GDM1 (cell line): ENCODE measurements around the gene CHMP4B.
"Not testable (repeated sequence)": the region's sequence is repeated elsewhere in the genome, so short reads cannot be mapped to it uniquely, and the experiment has no call there.

Source experiments
- DNase-seq: peaks from one replicate; lab custom pipeline; 2025; lab: John Stamatoyannopoulos, UW

The CHMP4B gene

DNA sequence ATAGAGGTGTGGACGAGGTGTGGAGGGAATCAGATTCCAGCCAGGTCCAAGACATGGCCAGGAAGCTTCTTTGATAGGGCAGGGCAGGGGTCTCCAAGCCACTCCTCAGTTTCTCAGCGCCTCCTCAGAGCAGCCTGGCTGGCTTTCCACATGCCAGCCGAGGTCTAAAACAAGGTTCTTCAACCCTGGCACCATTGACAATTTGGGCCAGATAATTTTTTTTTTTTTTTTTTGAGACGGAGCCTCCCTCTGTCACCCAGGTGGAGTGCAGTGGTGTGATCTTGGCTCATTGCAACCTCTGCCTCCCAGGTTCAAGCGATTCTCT is 21.3 kb upstream of the CHMP4B start:
- DNase-seq: no peak

DNA sequence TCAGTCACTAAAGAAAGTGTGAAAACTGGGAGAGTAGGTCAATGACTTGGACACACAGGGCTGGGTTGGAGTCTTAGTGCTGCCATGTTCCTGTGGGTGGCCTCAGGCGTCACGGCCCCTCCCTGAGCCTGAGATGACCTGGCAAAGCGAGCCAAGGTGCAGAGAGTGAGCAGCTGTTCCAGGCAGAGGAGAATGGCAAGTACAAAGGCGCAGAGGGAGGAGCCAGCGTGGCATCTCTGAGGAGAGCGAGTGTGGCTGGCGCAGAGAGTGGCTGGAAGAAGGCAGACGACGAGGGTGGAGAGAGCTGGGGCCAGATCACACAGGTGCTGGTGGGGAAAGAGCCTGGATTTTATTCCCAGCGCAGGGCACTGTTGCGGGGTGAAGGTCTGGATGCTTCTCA is 20.6 kb upstream of the CHMP4B start:
- no peak for DNase-seq

DNA sequence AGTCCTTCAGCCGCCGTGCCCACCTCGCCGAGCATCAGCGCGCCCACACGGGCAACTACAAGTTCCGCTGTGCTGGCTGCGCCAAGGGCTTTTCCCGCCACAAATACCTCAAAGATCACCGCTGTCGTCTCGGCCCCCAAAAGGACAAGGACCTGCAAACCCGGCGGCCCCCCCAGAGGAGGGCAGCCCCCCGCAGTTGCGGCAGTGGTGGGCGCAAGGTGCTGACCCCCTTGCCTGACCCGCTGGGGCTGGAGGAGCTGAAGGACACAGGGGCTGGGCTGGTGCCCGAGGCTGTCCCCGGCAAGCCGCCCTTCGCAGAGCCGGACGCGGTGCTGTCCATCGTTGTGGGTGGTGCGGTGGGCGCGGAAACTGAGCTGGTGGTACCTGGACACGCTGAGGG is 20.1 kb upstream of the CHMP4B start:
- no peak for DNase-seq

DNA sequence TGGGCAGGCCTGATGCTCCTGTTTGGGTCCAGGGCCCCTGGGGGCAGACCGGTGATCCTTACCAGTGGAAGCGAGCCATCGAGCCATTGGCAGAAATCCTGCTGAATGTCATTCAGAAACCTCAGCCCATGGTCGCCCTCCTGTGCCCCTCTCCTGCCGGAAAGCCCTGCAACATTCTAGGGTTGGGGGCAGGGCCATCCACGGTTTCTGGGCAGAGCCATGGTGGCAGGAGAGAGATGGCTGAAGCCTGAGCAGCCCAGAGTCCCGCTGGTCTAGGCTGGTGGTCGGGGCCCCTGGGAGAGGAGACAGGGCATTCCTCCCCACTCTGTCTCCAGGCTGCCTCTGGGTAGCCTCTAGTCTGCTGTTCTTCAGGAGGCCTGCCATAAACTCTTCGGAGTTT is 19.6 kb upstream of the CHMP4B start:
- DNase-seq: no peak

DNA sequence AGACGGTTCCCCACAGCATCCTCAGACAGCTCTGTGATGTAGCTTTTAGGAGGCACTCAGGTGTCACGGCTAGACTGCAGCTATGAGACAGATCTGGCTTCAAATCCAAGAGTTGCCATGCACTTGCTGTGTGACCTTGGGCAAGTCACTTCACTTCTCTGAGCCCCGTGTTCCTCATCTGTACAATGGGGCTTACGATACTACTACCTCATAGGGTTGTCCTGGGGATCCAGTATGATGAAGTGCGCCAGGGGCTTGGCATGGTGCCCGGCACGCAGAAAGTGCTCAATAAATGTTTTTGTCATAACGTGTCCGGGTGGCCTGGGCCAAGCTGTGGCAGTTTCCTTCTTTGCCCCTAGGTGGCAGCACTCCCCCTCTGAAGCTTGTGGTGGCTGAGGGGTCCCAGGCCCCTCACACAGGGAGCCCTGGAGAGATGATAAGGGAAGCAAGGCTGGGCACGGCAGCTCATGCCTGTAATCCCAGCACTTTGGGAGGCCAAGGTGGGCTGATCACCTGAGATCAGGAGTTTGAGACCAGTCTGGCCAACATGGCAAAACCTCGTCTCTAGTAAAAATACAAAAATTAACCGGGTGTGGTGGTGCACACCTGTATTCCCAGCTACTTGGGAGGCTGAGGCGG is 19.1 kb upstream of the CHMP4B start:
- DNase-seq: no peak

DNA sequence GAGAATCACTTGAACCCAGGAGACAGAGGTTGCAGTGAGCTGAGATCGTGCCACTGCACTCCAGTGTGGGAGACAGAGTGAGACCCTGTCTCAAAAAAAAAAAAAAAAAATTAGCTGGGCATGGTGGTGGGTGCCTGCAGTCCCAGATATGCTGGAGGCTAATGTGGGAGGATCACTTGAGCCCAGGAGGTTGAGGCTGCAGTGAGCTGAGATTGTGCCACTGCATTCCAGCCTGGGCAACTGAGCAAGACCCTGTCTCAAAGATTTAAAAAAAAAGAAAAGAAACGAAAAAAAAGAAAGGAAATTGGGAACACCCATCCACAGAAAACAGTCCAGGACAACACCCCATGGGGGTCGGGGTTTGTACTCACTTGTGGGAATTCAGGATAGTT is 18.6 kb upstream of the CHMP4B start:
- not testable (repeated sequence) for DNase-seq

DNA sequence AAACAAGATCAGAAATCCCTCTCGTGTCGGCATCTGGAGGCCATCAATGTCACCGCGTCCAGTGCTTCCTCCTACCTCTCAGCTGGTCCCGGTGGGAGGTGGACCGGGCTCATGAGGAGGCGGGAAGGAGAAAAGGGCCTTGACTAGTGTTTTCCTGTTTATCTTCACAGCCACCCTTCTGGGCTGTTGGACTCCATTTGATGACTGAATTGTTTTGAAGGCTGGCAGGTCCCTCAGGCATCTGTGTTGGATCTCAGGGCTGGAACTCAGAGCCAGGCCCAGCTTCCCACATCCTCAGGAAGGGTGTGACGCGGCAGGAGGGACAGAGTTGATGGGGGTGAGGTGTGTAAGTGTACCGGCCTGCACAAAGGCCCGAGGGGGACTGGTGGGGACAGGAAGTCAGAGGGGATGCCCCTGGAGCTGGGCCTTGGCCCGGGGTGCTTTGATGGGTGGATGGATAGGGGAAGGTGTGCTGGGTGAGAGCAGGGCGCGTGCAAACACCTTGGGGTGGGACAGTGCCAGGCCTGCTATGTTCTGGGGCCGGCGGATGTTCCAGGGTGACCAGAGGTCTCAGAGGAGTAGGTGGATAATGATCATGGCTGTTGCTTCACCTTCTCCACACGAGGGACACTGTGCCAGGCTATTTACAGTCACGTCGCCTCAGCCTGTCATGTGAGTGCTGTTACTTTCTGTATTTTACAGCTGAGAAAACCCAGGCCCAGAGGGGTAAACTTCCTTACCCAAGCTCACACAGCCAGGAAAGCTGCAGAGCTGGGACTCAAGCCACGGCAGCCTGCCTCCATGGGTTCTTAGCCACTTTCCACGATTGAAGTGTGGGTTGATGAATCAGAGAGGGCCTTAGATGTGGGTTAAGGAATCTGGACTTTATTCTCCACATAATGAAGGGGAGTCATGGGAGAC is 17.9 kb upstream of the CHMP4B start:
- DNase-seq: no peak

DNA sequence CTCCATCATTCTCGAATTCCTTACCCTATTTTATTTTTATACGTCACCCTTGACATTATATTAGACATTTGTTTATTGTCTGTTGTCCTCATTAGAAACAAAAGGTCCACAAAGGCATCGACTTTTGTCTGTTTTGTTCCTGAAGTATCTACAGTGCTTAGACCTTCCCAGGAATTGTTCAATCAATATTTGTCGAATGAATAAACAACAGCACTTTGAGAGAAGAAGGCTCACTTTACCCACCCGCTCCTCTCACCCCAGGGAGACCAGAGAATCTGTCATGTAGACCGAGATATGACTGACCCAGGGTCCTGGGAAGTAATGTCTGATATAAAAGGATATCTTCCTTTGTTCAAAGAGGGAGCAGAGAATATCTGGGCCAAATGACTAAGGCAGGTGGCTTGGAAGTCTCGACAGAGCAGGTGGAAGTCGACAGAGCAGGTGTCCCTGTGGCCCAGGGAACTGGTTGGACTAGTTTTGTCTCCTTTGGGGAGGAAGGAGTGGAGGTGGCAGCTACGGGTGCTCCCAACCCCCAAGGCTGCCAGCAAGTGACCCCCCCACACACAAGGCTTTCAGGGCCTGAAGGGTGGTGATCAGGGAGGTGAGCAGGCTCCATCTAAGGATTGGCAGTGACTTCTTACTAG is 14.8 kb upstream of the CHMP4B start:
- DNase-seq: no peak

DNA sequence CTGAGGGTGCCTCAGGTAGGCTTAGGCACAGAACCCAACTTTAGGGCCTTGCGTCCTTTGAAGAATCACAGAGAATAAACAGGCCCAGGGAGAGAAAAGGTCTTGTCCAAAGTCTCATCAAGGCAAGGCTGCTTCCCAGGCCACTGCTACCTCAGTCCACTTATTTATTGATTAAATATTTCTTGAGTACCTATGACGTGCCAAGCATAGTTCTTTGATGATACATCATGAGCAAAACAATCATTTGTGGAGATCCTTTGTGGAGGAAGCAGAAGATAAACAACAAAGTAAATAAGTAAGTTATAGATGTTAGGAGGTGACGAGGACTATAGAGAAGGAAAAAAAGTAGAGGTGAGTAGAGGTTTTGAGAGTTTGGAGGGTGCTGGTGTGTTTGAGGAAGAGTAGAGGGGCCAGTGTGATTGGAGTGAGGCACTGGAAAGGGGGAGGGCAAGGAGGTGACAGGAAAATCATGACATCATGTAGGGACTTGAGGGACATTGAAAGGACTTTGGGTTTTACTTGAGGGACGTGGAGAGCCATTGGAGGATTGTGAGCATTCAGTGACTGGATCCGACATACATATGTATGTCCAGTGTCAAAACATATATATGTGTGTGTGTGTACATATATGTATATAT is 14.1 kb upstream of the CHMP4B start:
- DNase-seq: no peak

DNA sequence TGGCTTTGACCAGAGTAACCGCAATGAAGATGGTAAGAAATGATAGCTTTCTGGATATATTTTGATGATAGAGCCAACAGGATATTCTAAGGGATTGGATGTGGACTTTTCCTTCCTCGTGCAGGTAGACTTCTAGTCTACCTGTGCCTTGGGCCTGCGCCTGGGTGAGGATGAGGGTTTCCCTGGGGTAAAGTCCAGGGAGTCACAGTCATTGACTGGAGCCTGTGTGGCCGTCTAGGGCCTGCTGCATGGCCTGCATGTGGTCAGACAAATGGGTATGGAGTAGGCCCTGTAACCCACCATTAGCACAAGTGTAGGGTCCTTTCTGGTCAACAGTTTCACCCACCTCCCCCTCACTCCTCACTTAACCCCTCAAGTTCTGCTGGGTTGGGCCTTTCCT is 12.7 kb upstream of the CHMP4B start:
- no peak for DNase-seq

DNA sequence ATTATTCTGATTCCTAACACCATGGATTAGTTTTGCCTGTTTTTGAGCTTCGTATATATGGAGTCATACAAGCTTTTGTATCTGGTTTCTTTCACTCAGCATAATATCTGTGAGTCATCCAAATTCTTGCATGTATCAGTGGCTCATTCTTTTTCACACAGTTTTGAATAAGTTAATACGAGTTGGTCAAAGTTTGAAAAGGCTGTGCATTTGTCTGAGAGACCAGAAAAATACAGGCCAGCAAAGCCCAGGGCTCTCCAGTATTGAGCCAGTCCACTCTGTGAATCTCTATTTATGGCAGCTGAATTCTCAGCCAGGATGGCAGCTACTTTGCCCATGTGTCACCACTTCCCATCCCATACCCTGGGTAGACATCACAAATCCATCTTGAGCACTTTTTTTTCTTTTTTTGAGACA is 7.2 kb upstream of the CHMP4B start:
- no peak for DNase-seq

DNA sequence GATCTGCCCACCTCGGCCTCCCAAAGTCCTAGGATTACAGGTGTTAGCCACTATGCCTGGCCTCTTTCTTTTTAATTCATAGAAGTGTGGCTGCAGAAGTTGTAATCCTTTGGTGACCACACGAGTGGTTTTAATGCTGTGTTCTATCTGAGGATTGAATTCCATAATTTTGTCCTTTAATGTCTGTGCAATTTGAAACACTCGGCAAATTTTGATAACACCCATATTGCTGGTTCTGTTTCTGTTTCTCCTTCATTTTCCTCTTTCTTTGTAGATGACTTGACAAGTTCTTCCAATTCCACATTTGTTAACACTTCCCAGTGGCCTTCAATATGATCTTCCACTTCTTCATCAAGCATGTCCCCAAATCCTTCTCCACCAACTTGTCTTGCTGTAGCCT is 2.8 kb upstream of the CHMP4B start:
- no peak for DNase-seq

DNA sequence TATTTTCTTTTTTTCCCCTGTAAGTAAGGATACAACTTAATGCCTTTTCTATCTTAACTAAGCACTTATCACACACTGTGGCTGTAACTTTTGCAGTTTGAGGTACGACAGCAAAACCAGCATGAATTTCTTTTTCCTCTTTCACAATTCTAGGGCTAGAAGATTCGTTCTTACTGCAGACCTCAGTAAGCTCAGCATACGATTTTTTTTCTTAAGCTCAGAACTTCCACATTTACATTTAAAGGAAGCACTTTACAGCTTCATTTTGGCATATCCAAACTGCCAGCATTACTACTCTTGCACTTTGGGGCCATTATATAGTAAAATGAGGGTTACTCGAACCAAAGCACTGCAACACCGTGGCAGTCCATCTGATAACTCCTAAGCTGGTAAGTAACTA is 889 bp upstream of the CHMP4B start:
- no peak for DNase-seq

DNA sequence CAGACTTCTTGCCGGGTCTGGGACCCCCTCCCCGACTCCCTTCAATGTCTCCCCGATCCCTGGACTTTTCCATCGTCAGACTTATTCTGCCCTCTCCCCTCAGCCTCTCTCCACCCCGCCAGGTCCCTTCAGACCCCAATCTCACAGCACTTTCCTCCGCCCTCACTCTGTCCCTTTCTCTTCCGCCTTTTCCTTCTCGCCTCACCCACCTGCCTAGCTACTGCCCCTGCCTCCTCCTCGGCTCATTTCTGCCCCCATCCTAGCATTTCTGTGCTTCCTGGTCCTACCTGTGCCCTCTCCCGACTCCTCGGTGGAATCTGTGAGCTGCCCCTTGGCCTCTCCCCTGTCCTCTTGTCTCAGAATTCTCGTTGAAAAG is 616 bp downstream of the CHMP4B start:
- no peak for DNase-seq

DNA sequence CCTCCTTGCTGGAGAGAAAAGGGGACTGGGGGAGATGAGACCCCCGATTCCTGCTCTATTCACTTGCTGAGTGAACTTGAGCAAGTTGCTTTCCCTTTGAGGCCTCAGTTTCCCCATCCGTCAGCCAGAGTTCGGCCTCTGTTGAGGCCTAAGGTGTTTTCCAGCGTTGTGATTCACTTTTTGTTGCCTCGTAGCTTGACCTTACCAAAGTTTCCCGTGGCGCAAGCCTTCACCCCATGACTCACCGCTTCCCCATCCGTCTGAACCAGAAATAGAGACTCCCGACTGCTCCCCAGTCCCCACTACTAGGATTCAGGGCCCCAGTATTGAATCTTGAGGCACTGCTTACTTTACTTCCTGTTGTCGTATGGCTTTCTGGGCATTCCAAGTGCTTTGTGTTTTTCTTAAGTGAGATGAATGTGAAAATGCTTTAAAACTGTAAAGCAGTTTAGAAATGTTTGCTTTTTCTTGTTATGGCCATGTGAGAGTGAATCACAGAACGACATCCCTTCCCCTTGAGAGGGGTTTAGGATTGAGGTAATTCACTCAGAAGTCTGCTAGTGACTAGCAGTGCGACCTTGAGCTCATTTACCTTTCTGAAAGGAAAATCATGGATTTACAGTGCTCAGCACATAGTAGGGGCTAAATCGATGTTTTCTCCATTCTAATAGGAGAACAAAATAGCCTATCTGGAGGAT is 1.2 kb downstream of the CHMP4B start:
- no peak for DNase-seq

DNA sequence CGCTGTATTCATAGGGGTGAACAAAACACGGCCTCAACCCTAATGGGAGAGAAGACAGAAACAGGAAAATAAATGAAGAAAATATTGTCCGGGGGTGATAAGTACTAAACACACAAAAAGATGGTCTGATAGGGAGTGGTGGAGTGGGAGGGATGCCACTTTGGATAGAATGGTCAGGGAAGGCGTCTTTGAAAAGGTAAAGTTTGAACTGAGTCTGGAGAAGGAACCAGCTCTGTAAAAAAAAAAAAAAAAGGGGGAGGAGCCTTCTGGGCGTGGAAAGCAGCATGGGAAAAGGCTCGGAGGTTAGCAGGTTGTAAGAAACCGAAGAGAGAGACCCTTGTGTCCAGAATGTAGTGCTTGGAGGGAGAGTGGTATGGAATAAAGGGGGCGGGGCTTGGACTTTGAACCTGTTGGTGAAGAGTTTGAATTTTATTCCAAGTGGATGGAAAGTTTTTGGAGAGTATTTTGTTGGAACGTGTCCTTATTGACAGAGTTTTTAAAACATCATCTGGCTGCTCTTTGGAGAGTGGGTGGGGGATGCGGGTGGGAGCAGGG is 1.8 kb downstream of the CHMP4B start:
- DNase-seq: no peak

DNA sequence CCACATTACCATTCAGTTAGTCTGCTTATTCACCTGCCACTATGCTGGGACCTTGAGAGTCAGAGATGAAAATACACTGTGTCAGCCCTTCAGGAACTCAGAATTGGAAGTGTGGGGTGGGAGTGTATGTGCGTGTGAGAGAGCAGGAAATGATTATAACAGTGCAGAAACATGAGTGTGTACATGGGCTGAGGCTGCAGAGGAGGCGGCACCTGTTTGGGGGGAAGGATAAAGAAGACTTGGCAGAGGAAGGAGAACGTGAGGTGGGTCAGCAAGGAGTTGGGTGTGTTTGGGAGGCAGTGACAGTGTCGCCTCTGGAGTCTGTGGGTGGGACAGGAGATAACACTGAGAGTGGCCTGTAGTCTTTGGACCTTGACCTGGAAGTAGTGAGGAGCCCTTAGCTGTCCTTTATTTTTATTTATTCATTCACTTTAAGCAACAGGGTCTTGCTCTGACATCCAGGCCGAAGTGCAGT is 3.1 kb downstream of the CHMP4B start:
- no peak for DNase-seq

DNA sequence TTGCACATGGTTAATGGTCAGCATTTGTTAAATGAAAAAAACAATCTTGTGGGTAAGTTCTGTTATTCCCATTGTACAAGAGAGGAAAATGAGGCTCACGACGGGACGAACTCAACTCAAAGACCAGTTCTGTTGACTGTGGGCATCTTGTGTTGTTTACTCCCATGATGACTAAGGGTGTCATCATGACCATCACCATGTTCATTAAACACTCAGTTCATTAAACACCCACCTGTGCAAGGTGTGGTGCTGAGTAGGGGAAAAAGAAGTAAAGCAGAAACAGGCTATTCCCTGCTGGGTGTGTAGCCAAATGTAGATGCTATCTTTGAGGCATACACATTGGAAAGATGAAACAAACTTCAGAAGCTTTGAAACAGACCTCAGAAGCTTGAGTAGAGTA is 4.5 kb downstream of the CHMP4B start:
- DNase-seq: no peak

DNA sequence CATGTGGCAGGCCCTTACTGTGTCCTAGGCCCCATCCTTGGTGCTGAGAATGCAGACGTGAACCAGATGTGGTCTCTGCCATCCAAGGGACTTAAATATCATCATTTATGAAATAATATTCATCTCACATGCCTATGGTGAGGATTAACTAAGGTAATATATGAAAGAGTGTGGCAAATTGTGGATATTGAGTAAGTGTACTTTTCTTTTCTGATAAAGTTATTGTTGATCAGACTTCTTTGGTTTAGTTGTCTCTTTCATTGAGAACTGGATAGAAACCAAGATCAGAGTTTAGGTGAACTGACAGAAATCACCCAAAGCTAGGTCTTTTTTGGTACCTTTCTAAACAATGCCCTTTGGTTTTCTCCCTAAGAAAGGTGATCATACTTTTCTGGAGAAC is 5.0 kb downstream of the CHMP4B start:
- no peak for DNase-seq

DNA sequence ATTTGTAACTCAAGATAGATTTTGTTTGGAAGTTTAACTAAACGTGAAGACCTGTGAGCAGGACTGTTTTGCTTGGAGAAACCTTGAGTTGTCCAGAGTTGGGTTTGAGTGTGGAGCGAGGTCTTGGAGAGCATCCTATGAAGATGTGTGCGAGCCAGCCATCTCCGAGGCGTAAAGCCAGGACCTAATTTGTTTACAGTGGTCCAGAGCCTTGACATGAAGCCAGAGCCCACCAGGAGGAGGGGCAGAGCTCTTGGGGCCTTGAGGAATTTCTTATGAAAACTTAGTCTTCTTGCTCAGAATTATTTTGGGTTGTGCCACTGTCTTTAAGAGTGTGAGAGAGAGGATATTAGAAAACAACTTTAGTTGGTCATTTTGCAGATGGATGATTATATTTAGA is 6.3 kb downstream of the CHMP4B start:
- DNase-seq: no peak

DNA sequence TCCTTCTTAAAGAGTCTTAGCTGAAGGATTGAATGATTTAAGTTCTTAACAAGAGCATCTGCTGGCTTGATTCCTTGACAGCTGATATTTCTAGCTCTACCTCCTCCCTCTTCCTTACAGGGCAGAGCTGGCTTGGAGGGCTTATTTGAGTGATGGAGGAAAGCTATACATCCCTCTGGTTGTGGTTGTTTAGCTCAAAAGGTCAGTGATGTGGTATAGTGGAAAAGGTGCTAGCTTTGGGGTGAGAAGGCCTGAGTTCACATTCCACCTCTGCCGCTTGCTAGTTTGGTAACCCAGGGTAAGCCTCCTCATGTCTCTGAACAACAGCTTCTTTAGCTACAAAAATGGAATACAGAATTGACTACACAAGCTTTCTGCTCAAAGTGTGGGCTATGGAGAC is 8.3 kb downstream of the CHMP4B start:
- no peak for DNase-seq

DNA sequence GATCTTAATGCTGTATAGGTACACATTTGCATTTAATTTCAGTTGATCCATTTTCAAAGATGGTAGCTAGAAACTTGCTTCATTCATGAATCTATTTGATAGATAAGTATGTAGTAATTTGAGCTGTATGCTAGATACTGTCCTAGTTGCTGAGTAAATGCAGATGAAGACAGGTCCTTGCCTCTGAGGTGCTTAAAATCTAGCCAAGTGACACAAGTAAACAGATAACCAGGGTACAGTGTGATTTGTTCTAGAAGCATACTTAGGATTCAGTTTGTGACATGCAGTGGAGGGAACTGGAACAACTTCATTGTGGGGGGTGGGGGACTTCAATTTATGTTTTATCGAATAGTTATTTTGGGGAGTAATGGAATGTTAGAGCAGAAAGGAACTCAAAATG is 9.2 kb downstream of the CHMP4B start:
- no peak for DNase-seq
